Naive B cell (primary cell): Measurements from ENCODE around the gene PTPN4. TPM values are rescaled to one million over a fixed set of nuclear protein-coding genes. Genes with fewer than 3 reads are reported as not detected.

Experiments
- ATAC-seq, 2 donors: fragments of 150-1000 bp; cut with Tn5 transposase; 2 replicates each; pipeline ENCODE4 v1.10.0; 2021; ENCODE audit warnings: low read depth in 2 of 2, mild to moderate bottlenecking in 2 of 2, moderate library complexity in 2 of 2
- DNase-seq: peaks from one replicate; pipeline ENCODE4 v3.0.0; 2022
- H3K27ac Mint-ChIP-seq, 6 donors: one replicate each; pipeline ENCODE4 v1.8.0; 2020 to 2022; ENCODE audit warnings: mild to moderate bottlenecking in 6 of 6, mixed read lengths in 6 of 6, moderate library complexity in 5 of 6, inconsistent platforms in 2 of 6
- H3K27me3 Mint-ChIP-seq, 3 donors: one replicate each; pipeline ENCODE4 v1.8.0; 2021 to 2022; ENCODE audit warnings: mixed read lengths in 3 of 3, mild to moderate bottlenecking in 1 of 3
- H3K36me3 Mint-ChIP-seq, 2 donors: one replicate each; pipeline ENCODE4 v1.8.0; 2020 to 2022; ENCODE audit warnings: mixed read lengths in 2 of 2, inconsistent platforms in 1 of 2, mild to moderate bottlenecking in 1 of 2
- H3K4me1 Mint-ChIP-seq, 3 donors: one replicate each; pipeline ENCODE4 v1.8.0; 2020 to 2022; ENCODE audit warnings: mixed read lengths in 3 of 3, inconsistent platforms in 1 of 3, mild to moderate bottlenecking in 1 of 3, moderate library complexity in 1 of 3
- H3K4me3 Mint-ChIP-seq, 8 donors: one replicate each; pipeline ENCODE4 v1.8.0; 2020 to 2022; ENCODE audit warnings: mild to moderate bottlenecking in 8 of 8, mixed read lengths in 8 of 8, moderate library complexity in 8 of 8, inconsistent platforms in 2 of 8
- H3K9me3 Mint-ChIP-seq, 7 donors: one replicate each; pipeline ENCODE4 v1.8.0; 2020 to 2022; ENCODE audit warnings: mixed read lengths in 7 of 7, mild to moderate bottlenecking in 5 of 7, inconsistent platforms in 2 of 7, moderate library complexity in 1 of 7
- polyA plus RNA-seq, 6 donors: library from polyadenylated mRNA; unstranded; fragments of 300-500 nt; fragmentation: Illumina TruSeq; gene quantifications; one replicate each; pipeline ENCODE4 v1.2.3, GENCODE V29; 2021; ENCODE audit warnings: low read depth in 6 of 6

Gene PTPN4
- polyA plus RNA-seq, 6 donors from 2014 or later, result 6.6 to 30.3 (median 25.5) TPM

DNA sequence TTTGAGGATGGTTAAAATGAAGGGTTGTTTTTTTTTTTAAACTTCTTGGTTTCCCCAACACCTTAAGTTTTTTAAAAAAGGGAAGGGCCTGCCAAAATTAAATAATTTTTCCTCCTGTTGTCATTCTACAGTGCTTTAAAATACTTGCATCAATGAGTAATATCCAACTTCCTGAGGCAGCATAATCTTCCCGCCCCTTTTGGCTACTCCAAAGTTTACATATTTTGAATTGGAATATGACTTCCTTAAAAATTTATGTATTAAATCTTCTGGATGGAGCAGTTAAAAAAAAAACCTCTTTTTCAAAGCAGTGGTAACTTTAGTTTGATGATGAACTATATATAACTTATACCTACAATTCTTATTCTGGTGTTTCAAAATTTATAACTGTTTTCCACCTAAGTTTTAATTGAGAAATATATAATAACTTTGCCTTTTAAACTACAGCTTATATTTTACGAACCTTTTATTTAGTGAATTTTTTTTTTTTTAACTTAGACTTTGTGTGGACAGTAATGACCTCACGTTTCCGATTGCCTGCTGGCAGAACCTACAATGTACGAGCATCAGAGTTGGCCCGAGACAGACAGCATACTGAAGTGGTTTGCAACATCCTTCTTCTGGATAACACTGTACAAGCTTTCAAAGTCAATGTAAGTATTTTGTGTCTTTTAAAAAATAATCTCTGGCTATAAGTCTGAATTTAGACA lies 49.8 kb downstream of the PTPN4 start:
- DNase-seq (no peak), ATAC-seq (no peak)
- Mint-ChIP-seq H3K9me3 (peaks cover 0 to 11% (median 3%) of the 10 kb centered on the region in 7 donors), H3K4me3 (no peak overlapping the region), H3K27ac (peak overlapping the region in 1 of 6 donors; percentile 15), H3K4me1 (peaks cover 16 to 23% (median 20%) of the 10 kb centered on the region in 3 donors), H3K36me3 (peaks cover 0 to 4% of the 10 kb centered on the region in 2 donors), H3K27me3 (no peaks in the 10 kb centered on the region)

DNA sequence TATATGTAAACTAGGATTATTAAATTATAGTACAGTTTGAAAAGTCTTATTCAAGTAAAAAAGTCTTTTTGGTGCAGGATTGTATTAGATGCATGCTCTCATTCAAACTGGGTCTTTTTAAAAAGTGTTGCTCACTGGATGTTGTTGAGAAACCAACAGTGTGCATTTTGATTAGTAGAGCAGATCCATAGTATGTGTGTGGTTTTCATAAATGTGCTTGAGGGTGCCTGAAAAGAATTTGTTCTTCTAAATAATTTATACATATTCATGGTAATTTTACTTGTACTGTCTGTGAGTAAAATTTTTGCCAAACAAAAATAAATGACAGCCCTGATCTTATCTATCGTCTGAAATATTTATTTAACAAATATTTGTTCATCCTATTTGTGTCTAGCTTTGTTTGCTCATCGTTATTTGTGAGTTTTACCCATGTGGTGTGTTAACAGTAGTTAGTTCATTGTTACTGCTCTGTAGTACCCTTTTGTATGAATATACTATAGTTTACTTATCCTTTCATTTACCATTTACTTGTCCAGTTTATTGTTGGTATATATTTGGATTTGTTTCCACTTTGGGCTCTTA lies 50.4 kb downstream of the PTPN4 start:
- peaks cover 17 to 24% (median 18%) of the 10 kb centered on the region in 3 donors for H3K4me1 Mint-ChIP-seq
- no peak for ATAC-seq

GRCh38 chr2:119814216-119814615 lies 54.5 kb downstream of the PTPN4 start:
- no peak for DNase-seq
- Mint-ChIP-seq H3K4me3 (no peak overlapping the region), H3K36me3 (peaks cover 9 to 20% of the 10 kb centered on the region in 2 donors), H3K4me1 (peaks cover 9 to 19% (median 15%) of the 10 kb centered on the region in 3 donors), H3K27me3 (no peaks in the 10 kb centered on the region), H3K9me3 (peaks cover 7 to 18% (median 9%) of the 10 kb centered on the region in 7 donors), H3K27ac (peak overlapping the region in 3 of 6 donors; percentile 44 to 72 (median 47))
- peak in 1 of 2 donors; percentile 52 for ATAC-seq

More for the DNA sequence above, 50.4 kb downstream of the PTPN4 start:
- no peaks in the 10 kb centered on the region for H3K27me3 Mint-ChIP-seq
- H3K27ac Mint-ChIP-seq, result peak overlapping the region in 1 of 6 donors; percentile 23
- peaks cover 0 to 5% (median 2%) of the 10 kb centered on the region in 7 donors for H3K9me3 Mint-ChIP-seq
- DNase-seq, result no peak
- no peaks in the 10 kb centered on the region for H3K36me3 Mint-ChIP-seq
- no peak overlapping the region for H3K4me3 Mint-ChIP-seq

DNA sequence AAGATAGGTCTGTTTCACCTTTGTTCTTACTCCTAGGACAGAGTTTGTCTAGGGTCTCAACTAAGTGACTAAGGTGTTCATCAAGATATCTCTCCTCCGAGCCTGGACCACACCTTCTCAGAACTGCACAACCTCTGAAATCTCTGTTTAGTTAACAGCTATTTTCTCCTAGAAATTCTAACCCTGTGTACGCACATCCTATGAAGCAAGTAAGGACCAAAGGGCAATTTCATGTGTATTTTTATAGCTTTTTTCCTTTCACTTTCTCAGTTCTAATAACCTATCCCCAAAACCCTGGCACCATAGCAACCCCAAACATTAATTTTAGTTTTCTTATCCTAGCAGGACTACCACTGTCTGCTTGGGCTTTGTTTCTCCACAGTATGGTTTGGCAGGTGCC lies 59.1 kb downstream of the PTPN4 start:
- peaks cover 9 to 20% of the 10 kb centered on the region in 2 donors for H3K36me3 Mint-ChIP-seq
- no peak for DNase-seq
- H3K4me3 Mint-ChIP-seq, result no peak overlapping the region
- no peaks in the 10 kb centered on the region for H3K27me3 Mint-ChIP-seq
- peaks cover 7 to 18% (median 9%) of the 10 kb centered on the region in 7 donors for H3K9me3 Mint-ChIP-seq
- ATAC-seq, result no peak
- H3K27ac Mint-ChIP-seq, result no peak overlapping the region
- peaks cover 18 to 27% (median 24%) of the 10 kb centered on the region in 3 donors for H3K4me1 Mint-ChIP-seq

DNA sequence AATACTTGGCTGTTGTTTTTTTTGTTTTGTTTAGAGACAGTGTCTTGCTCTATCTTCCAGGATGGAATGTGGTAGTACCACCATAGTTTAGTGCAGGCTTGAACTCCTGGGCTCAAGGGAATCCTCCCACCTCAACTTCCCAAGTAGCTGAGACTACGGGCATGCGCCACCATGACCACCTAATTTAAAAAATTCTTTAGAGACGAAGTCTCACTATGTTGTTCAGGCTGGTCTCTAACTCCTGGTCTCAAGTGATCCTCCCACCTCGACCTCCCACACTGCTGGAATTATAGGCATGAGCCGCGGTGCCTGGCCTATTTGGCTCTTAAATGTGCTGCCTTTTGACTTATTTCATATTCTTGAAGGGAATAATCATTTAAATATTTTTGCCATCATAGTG lies 60.1 kb downstream of the PTPN4 start:
- Mint-ChIP-seq H3K4me3 (no peak overlapping the region), H3K27ac (no peak overlapping the region), H3K27me3 (no peaks in the 10 kb centered on the region), H3K4me1 (peaks cover 12 to 25% (median 18%) of the 10 kb centered on the region in 3 donors), H3K36me3 (peaks cover 9 to 20% of the 10 kb centered on the region in 2 donors), H3K9me3 (peaks cover 7 to 18% (median 9%) of the 10 kb centered on the region in 7 donors)
- DNase-seq (no peak), ATAC-seq (no peak)

DNA sequence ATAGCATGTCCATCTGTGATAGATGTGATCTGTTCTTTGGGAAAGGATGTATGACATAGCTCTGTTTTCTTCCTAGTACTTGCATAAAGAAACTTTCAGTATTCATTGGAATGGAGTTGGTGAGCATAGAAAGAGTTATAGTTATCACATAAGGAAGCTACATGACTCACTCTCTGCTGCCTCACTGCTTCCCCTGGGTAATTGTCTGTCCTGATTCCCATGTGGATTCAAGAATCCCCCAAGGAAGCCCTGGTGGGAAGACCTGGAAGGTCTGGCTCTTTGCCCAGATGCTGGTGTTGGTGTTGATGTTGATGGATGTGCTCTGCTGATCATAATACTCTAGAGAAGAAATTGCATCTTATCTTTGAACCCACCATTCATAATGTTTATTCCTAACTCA lies 60.6 kb downstream of the PTPN4 start:
- ATAC-seq (no peak), DNase-seq (no peak)
- Mint-ChIP-seq H3K36me3 (peaks cover 9 to 20% of the 10 kb centered on the region in 2 donors), H3K27ac (peak overlapping the region in 1 of 6 donors; percentile 13), H3K27me3 (no peaks in the 10 kb centered on the region), H3K4me1 (peaks cover 12 to 25% (median 18%) of the 10 kb centered on the region in 3 donors), H3K4me3 (no peak overlapping the region), H3K9me3 (peaks cover 7 to 18% (median 9%) of the 10 kb centered on the region in 7 donors)

GRCh38 chr2:119821266-119821665 lies 61.5 kb downstream of the PTPN4 start:
- peaks cover 7 to 18% (median 9%) of the 10 kb centered on the region in 7 donors for H3K9me3 Mint-ChIP-seq
- ATAC-seq (no peak), DNase-seq (no peak)
- no peak overlapping the region for H3K4me3 Mint-ChIP-seq
- H3K36me3 Mint-ChIP-seq, result peaks cover 9 to 20% of the 10 kb centered on the region in 2 donors
- no peaks in the 10 kb centered on the region for H3K27me3 Mint-ChIP-seq
- peak overlapping the region in 1 of 6 donors; percentile 6 for H3K27ac Mint-ChIP-seq
- peaks cover 19 to 25% (median 21%) of the 10 kb centered on the region in 3 donors for H3K4me1 Mint-ChIP-seq

- peaks cover 15 to 22% (median 15%) of the 10 kb centered on the region in 3 donors for H3K4me1 Mint-ChIP-seq
- H3K36me3 Mint-ChIP-seq, result peaks cover 0 to 3% of the 10 kb centered on the region in 2 donors
- DNase-seq (no peak), ATAC-seq (peak in 1 of 2 donors; percentile 39)
- H3K9me3 Mint-ChIP-seq, result peaks cover 0 to 2% (median 0%) of the 10 kb centered on the region in 7 donors
- no peak overlapping the region for H3K4me3 Mint-ChIP-seq
- H3K27me3 Mint-ChIP-seq, result no peaks in the 10 kb centered on the region
- H3K27ac Mint-ChIP-seq, result peak overlapping the region in 2 of 6 donors; percentile 42 to 50
These were observed 64.1 kb downstream of the PTPN4 start for GRCh38 chr2:119823734-119824334.

DNA sequence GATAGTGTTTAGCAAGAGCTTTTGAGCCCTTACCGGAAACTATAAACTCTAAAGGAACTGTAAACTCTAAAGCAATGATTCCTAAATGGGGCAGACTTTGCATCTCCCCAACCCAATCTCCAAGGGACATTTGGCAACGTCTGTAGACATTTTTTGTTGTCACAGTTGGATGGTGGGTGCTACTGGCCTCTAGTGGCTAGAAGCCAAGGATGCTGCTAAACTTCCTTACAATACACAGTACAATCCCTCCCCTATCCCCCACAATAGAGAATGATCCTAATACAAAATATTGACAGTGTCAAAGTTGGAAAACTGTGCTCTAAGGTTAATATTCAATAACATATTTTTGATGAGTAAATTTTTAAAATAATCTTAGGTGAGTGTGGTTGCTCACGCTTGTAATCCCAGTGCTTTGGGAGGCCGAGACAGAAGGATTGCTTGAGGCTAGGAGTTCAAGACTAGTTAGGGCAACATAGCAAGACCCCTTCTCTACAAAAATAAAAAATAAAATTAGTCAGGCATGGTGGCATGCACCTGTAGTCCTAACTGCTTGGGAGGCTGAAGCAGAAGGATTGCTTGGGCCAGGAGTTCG lies 66.7 kb downstream of the PTPN4 start:
- peaks cover 1 to 13% (median 6%) of the 10 kb centered on the region in 7 donors for H3K9me3 Mint-ChIP-seq
- H3K36me3 Mint-ChIP-seq, result peaks cover 0 to 8% of the 10 kb centered on the region in 2 donors
- H3K4me3 Mint-ChIP-seq, result no peak overlapping the region
- H3K4me1 Mint-ChIP-seq, result peaks cover 10 to 21% (median 12%) of the 10 kb centered on the region in 3 donors
- no peaks in the 10 kb centered on the region for H3K27me3 Mint-ChIP-seq
- no peak overlapping the region for H3K27ac Mint-ChIP-seq
- ATAC-seq (peak; percentile 41 to 58), DNase-seq (no peak)

- H3K9me3 Mint-ChIP-seq, result peaks cover 1 to 16% (median 6%) of the 10 kb centered on the region in 7 donors
These were observed 68.3 kb downstream of the PTPN4 start for GRCh38 chr2:119827866-119828507.

GRCh38 chr2:119836455-119837142 lies 76.9 kb downstream of the PTPN4 start:
- H3K27ac Mint-ChIP-seq, result no peak overlapping the region
- H3K36me3 Mint-ChIP-seq, result peaks cover 0 to 4% of the 10 kb centered on the region in 2 donors
- H3K4me1 Mint-ChIP-seq, result peaks cover 27 to 41% (median 40%) of the 10 kb centered on the region in 3 donors
- no peak for DNase-seq
- no peak for ATAC-seq
- H3K4me3 Mint-ChIP-seq, result no peak overlapping the region
- H3K9me3 Mint-ChIP-seq, result peaks cover 0 to 2% (median 0%) of the 10 kb centered on the region in 7 donors
- H3K27me3 Mint-ChIP-seq, result no peaks in the 10 kb centered on the region

More at GRCh38 chr2:119827866-119828507, 68.3 kb downstream of the PTPN4 start:
- Mint-ChIP-seq H3K27me3 (no peaks in the 10 kb centered on the region), H3K4me3 (no peak overlapping the region), H3K4me1 (peaks cover 12 to 29% (median 19%) of the 10 kb centered on the region in 3 donors), H3K27ac (no peak overlapping the region), H3K36me3 (peaks cover 0 to 8% of the 10 kb centered on the region in 2 donors)
- ATAC-seq (no peak), DNase-seq (no peak)

- no peaks in the 10 kb centered on the region for H3K27me3 Mint-ChIP-seq
- ATAC-seq, result no peak
- no peak overlapping the region for H3K4me3 Mint-ChIP-seq
- peaks cover 27 to 39% (median 35%) of the 10 kb centered on the region in 3 donors for H3K4me1 Mint-ChIP-seq
- no peak for DNase-seq
- peaks cover 0 to 4% of the 10 kb centered on the region in 2 donors for H3K36me3 Mint-ChIP-seq
- H3K9me3 Mint-ChIP-seq, result no peaks in the 10 kb centered on the region
- no peak overlapping the region for H3K27ac Mint-ChIP-seq
These were observed 77.6 kb downstream of the PTPN4 start for GRCh38 chr2:119837350-119837749.
